Epidermal melanocyte (primary cell): ENCODE data around the gene LRRC45.
A peak's percentile ranks its signal among the peaks of the same experiment; 100 is the strongest.

ENCODE experiments used
- DNase-seq: peaks from one replicate; pipeline ENCODE4 v3.0.0; 2011; ENCODE audit warnings: low spot score; ENCODE audit not compliant: insufficient read length

Gene LRRC45

DNA sequence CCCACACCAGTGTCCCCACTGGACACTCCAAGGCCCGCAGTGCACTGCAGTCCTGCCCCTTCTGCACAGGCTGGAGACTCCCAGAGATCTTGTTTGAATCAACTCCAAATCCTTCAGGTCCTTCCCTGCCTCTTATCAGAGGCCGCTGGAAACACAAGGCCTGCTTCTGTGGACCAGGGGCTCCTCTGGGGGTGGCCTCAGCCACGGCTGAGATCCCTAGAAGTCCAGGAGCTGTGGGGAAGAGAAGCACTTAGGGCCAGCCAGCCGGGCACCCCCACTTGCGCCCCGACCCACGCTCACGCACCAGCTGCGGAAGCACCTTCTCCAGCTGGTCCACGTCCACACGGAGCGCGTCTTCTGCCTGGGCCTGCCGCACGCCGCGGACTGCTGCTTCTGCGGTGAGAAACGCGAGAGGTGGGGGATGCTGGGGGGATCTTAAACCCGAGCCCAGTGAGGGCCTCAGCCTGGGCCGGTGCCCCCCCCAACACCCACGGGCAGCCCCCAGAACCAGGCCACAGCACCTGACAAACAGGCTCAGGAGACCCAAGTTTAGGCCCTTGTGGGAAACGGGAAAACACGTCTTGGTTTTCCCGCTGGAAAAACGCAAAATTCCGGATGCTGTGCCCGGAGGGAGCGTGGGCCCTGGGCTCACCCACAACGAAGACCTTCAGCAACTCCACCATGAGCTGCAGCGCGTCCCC, 4.0 kb upstream of the LRRC45 start:
- no peak for DNase-seq

DNA sequence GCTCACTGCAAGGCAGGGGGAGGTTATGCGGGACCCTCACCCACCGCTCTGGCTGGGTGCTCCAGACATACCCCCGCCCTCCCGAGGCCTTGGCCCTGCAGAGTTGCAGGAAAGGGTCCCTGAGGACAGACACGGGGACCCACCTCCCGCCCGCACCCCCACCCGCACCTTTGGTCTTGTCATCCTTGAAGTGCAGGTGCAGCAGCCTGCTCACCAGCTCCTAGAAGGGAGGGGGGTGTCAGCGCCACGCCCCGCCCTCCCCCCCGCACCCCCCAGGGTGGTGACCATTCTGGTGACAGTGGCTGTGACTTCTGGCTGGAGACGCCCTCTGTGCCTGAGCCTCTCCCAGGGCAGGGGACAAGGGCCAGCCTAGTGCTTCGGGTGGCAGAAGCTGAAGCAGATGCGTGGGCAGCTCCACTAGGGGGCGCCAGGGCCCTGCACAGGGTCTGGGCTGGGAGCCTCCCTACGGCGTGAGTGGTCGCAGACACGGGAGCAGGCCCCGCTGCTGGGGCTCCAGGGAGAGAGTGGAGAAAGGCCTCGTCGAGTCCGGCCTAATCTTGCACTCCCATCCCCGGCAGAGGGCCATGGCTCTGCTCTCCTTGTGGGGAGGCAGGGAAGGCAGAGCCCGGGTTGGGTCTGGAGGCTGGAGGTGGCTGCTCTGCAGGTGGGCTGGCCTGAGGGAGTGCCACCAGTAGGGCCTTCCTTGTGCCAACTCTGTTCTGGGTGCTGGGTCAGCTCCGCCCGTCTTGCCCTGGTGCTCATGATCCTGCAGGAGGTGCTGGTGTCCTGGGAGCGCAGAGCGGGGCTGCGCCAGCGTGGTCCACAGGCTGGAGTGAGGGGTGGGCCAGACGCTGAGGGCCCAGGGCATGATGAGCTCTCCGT, 3.2 kb upstream of the LRRC45 start:
- DNase-seq: no peak

DNA sequence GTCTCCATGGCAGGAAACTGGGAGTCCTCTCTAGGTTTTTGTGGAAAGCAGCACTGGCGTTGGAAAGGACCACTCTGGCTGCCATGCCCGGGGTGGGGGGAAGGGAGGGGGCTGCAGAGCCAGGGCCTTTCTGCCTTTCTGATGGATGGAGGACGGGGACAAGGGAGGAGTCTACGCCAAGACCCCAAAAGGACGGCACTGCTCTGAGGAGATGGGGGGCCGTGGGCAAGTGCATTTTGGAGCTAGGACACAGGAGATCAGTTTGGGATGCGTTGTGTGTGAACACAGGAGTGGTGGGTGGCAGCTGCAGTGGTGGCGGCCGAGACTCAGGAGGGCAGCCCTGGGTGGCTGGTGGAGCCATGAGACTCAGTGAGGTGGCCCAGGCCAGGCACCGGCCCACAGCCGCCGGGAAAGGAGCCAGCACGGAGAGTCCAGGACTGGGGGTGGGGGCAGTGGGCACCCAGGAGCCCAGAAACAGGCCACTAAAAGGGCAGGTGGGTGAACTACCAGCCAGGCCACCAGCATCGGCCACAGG, 2.5 kb upstream of the LRRC45 start:
- no peak for DNase-seq

DNA sequence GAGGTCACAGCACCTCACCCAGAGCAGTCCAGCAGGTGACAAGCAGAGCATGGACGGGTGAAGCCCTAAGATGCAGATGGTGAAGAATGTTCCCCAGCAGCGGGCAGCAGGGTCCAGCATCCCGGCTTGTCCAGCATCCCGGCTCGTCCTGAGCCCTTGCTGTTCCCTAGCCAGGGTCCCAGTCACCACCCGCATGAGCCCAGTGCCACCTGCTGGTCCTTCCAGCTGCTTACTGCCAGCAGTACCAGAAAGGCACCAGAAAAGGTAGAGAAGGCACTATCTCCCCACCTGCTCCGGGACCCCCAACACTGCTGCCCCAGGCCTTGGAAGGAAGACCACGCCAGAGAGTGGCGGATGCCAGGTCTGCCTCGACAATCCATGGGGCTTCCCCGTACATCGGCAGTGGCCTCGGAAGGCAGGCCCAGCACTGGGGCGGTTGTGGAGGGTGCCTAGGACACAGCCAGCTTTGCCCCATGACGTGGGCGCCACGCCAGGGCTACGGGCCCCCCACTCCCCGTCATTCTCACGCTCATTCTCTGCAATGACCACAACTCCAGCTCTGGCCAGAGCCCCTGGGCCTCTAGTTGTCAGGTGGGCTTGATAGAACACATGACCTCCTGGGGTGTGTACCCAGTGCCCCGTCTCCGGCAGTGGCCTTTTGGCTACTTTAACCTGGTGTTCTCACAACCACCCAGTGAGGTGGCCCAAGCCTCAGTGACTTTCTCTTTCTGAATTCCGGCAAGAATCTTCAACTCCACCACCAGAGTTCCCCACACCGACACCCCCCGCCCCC, 1.8 kb upstream of the LRRC45 start:
- DNase-seq: peak; percentile 82

DNA sequence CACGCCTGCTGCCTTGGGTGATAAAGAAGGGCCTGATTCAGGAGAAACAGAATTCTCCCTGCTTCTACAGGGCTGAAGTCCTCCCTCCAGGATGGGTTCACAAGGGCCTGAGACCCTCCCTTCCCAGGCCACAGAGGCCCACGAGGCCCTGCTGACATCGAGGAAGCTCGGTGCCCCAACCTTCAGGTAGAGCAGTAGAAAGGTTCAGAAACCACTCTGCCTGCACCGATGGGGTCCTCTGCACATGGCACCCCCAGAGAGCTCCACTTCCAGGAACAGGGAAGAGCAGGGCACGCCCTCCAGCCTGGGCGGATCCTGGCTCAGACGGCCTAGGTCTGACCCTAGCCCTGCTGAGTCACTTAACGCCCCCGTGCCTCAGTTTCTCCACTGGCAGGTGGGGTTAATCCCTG, 1.2 kb upstream of the LRRC45 start:
- DNase-seq: no peak

DNA sequence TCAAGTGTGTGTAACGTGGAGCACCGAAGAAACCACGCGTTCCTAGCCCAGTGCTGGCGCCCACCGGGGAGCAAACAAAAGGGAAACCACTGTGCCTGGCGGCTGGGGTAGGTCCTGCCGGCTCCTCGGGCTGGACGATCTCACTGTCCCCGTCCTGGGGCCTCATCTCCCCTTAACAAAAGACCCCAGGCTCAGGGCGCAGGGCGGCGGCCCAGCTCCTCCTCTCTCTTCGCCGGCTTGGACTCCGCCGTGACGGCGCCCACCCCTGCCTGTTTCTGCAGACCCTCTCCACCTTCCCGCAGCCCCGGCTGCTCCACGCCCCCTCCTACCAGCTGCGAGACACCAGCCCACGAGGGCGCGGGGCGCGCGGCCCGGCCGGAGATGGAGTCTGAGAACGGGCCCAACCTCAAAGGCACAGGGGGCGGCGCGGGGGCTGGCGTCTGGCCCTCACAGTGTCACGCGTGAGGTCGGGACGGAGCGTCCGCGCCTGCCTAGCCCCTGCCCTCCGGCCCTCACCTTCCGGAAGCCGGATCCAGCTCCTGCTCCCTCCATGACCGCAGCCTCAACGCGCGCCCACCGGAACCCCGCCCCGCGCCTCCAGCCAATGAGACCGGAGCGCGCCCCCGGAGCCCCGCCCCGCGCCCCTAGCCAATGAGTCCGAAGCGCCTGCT, 660 bp upstream of the LRRC45 start, which contains the start of gene CENPX:
CENPX (minus strand) TSS at position 569 of the 671 bp plus-strand sequence; CDS start at position 552, 17 bp downstream.
- no peak for DNase-seq

DNA sequence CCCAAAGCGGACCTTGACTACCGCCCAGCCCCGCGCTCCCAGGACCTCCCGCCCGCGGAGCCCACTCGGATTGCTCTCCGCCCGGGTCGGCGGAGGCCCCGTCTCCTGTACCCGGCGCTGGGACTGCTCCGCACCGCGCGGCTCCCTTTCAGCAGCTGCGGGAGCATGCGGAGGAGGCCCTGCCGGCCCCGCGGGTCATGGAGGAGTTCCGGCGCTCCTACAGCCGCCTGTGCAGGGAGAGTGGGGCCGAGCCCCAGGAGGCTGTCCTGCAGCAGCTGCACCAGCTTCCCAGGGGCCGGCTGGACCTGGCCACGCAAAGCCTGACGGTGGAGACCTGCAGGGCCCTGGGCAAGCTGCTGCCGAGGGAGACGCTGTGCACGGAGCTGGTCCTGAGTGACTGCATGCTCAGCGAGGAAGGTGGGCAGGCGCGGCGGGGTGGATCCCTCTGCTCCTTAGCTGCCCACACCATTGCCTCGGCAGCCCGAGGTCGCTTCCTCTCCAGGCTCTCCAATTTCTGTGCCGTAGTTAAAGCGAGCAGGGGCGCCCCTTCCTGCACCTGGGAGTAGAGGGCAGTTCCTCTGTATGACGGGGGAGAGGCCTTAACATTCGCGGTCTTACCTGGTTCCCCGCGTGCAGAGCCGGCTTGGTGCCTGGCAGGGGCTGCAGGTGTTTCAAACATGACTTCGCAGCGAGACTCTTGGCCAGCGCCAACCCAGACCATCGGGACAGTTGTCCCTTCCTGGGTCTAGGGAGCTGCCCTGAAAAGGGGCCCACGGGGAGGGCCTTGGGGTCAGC, 539 bp downstream of the LRRC45 start:
- DNase-seq: no peak

DNA sequence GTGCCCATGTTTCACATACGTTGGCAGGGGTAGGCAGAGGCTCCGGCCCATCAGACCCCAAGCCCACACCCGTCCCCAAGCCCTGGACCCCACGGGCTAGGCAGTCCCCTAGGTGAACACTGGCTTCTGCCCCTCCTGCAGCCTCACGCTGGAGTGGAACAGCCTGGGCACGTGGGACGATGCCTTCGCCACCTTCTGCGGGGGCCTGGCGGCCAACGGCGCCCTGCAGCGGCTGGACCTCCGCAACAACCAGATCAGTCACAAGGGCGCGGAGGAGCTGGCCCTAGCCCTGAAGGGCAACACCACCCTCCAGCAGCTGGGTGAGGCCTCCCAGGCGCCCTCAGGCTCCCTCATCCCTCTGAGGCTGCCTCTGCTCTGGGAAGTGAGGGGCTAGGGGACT, 1.8 kb downstream of the LRRC45 start:
- no peak for DNase-seq

DNA sequence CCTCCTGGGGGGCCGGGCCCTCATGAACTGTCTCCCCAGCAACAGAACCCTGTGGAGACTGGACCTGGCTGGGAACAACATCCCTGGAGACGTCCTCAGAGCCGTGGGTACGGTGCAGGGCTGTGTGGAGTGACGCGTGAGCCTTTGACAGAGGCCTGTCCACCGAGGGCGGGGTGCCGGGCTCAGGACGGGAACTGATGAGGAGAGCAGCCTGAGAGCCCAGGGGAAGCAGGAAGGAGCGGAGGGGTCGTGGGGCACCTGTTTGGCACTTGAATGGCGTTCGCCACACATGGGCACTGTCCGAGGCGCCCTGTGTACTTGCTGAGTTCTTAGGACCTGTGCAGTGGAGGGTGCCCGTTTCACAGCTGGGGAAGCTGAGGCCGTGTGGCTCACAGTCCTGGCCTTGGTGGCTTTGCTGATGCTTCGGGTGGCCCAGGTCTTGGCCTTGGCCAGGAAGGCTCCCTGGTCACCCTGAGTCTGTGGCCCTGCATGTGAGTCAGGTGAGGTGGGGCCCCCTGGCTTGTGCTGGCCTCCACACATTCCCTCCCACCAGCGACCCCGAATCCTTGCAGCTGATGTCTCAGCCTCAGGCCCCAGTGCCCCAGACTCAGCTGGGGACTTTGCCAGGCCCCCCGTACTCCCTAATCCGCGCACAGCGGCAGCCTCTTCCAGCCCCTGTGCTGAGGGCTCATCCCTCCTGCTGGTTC, 2.4 kb downstream of the LRRC45 start:
- DNase-seq: no peak

DNA sequence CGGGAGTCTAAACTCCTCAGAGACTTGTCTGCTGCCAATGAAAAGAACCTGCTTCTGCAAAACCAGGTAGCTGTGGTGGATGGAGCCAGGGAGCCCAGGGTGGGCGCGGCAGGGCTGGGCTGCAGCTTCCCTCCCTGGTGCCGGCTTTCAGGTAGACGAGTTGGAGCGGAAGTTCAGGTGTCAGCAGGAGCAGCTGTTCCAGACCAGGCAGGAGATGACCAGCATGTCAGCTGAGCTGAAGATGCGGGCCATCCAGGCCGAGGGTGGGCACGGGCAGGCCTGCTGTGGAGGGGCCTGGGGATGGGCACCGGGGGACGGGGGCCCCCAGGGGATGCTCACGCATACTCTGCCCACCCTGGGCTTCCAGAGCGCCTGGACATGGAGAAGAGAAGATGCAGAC, 5.1 kb downstream of the LRRC45 start:
- no peak for DNase-seq

DNA sequence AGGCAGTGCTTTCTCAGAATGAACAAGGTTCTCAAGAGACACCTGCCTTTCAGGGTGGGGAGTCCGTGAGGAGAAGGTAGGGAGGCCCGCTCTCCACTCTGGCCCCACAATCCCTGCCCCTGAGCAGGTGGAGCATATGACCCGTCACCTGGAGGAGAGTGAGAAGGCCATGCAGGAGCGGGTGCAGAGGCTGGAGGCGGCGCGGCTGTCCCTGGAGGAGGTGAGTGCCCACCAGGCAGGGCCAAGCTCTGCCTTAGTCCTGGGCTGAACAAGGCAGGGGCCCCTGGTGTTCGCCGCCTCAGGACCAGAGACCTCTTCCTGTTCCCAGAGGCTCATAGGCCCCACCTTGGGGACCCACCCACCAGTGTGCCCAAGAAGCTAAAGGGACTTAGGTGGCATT, 5.9 kb downstream of the LRRC45 start:
- DNase-seq: no peak

DNA sequence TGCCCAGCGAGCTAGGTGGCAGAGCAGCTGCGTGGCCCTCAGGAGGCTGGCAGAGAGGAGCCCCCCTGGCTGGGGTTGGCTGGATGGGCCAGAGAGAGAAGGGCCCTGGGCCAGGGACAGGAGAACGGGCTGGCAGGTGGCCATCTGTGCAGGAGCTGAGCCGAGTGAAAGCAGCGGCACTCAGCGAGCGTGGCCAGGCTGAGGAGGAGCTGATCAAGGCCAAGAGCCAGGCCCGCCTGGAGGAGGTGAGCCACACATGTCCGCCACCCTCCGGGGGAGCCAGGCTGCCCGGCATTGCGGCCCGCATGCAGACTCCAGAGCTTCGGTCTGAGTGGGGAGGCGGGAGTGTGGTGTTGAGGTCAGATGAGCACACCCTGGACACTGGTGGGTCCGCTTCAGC, 6.3 kb downstream of the LRRC45 start:
- DNase-seq: no peak

DNA sequence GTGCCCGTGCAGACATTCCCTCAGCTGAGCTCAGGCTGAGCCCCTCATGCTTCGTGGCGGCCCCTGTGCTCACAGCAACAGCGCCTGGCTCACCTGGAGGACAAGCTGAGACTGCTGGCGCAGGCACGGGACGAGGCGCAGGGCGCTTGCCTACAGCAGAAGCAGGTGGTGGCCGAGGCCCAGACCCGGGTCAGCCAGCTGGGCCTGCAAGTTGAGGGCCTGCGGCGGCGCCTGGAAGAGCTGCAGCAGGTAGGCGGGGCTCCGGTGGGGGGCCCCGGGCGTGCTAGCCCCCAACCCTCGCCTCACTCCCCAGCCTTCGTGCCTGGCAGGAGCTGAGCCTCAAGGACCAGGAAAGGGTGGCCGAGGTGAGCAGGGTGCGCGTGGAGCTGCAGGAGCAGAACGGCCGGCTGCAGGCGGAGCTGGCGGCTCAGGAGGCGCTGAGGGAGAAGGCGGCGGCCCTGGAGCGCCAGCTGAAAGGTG, 6.9 kb downstream of the LRRC45 start:
- no peak for DNase-seq

DNA sequence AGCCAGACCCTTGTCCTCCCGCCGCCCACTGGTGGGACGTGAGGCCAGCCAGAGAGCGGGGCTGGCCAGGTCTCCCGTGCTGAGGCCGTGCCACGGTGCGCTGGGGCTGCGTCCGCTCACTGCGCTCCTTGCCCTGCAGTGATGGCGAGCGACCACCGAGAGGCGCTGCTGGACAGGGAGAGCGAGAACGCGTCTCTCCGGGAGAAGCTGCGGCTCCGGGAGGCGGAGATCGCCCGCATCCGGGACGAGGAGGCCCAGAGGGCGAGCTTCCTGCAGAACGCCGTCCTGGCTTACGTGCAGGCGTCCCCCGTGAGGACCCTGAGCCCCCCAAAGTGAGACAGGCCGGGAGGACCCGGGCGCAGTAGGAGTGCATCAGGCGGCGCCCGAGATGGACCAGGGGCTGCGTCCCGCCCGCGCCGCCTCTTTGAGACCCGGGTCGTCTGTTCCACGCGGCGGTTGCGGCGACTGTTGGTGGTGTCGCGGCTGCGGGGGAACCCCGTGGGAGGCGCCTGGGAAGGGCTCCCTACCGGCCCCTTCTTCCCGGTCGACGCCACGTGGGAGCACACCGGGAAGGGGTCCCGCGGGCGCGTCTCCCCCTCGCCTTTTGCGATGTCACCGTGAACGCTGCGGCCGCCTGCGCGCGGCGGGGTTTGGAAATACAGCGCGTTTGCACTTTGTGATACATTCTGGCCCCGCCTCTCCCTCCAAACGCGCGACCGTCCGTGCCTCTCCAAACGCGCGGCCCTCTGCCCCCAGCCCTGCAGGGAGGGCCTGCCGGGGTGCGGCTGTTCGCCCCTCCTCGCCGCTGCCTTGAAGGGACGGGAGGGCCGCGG, 7.6 kb downstream of the LRRC45 start:
- DNase-seq: peak; percentile 92

DNA sequence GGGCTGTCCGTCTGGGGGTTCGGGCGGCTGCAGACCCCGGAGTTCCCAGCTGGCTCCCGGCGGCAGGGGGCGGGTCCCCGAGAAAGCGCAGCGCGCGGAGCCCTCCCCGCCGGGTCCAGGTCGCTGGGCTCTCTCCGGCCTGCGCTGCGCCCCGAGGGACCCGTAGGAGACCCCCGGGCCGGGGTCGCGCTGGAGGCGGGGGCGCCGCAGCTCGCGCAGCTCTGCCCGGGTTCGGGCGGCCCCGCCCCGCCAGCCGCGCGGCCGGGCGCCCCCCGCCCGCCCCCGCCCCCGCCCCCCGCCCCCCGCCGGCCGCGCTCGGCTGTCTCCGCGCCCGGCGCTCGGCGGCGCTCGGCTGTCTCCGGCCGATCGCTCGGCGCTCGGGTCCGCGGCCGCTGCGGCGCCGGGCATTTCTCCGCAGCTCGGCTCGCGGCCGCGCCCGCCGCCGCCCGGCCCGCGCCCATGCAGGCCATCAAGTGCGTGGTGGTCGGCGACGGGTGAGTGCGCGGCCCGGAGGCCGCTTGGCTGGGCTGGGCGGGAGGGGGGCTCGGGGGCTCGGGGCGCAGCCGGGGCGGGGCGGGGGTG, 8.3 kb downstream of the LRRC45 start, which contains the start of gene RAC3:
RAC3 (plus strand) TSS at position 376 of the 582 bp plus-strand sequence; CDS start at position 460, 84 bp downstream.
- DNase-seq: peak; percentile 61

DNA sequence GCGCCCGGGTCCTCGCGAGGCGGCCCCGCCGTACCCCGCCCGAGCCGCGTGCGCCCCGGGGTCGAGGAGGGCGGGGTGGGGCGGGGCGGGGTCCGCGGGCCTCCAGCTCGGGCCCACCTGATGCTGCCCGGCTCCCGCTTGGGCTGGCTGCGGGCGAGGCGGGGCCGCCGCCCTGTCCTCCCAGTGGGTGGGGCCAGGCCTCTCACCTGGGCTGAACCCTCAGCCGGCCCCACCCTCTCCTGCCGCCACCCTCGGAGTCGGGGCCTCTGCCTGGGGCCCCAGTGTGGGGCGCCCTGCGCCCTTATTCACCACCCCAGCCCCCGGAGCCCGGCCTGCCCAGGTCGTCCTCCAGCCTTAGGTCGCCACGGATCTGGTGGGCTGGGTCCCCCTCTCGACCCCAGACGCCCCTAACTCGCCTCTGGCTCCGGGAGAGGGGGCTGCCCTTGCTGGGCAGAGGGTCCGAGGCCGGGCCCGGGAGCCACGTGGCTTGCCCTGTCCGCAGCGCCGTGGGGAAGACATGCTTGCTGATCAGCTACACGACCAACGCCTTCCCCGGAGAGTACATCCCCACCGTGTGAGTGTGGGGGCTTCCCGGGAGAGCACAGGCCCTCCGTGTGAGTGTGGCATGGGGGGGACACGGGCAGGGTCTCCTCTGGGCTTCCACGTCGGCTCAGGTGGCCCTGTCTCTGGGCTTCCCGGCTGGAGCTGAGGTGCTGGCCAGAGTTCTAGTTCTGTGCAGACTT, 9.0 kb downstream of the LRRC45 start:
- no peak for DNase-seq

DNA sequence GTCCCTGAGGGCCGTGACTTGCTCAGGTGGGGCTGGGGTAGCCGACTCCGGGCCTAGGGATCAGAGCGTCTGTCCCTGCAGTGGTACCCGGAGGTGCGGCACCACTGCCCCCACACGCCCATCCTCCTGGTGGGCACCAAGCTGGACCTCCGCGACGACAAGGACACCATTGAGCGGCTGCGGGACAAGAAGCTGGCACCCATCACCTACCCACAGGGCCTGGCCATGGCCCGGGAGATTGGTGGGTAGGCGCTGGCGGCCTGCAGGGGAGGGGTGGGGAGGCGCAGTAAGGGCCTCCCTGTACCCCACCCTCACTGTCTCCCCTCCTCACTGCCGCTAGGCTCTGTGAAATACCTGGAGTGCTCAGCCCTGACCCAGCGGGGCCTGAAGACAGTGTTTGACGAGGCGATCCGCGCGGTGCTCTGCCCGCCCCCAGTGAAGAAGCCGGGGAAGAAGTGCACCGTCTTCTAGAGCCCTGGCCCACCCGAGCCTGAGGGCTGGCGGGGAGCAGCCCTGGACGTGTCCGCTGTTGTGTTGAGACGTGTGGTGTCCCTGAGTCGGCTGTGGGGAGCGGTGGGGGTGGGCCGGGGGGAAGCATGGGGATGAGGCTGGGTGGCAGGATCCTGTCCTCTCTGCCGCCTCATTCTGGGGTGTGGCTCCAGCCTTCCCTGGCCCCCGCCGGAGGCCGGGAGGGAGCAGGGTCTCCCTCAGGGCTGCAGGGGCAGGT, 10.4 kb downstream of the LRRC45 start:
- DNase-seq: no peak
